Neural progenitor cell (in vitro differentiated cells): ENCODE results near the gene HSD17B10.

ENCODE experiments used
- CTCF ChIP-seq: fragments of 200-600 bp; sonication (generic); IDR thresholded peaks from 2 replicates; pipeline ENCODE4 v1.5.1; 2017; ENCODE audit warnings: antibody characterized with exemption, mild to moderate bottlenecking
- EZH2 ChIP-seq: fragments of 200-600 bp; sonication (generic); IDR thresholded peaks from 2 replicates; pipeline ENCODE4 v1.6.1; 2017; ENCODE audit warnings: antibody characterized with exemption, mild to moderate bottlenecking, moderate library complexity
- EZH2phosphoT487 ChIP-seq: fragments of 200-600 bp; sonication (generic); IDR thresholded peaks from 2 replicates; pipeline ENCODE4 v1.6.1; 2017; ENCODE audit warnings: antibody characterized with exemption

DNA sequence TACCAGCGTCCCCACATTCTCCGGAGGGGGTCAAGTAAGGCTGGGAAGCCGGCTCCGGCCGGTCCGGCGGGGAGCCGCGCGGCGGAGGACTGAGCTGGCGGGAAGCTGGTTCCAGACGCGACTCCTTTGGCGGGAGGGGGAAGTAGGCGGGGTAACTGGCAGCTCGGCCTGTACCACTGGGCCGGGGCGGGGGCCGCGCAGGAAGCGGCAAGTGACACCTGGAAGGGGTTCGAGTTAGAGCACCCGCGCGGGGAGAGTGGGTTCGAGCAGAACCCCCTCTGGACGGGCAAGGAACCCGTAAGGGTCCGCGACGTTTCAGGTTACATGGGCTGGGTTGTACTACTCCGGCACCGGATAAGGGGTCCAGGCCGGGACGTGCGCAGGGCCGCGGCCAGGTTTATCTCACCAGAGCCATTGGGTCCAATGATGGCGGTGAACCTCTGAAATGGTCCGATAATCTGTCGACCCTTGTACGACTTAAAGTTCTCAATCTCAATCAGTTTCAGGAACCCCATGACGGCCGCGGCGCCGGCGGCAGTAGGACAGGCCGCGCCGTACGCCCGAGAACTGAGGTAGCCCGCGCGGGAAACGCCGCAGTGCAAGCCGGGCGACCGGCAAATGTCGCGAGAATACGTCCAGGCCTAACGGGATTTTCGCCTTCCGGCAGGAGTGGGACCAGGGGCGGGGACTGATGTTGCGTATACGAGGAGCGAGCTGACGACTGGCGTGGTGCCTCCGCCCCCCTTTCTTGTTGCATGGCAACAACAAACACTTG lies 11.9 kb downstream of the HSD17B10 start, which contains the start of gene SMC1A:
- TF ChIP-seq EZH2 = no peak
- TF ChIP-seq CTCF = no peak
- TF ChIP-seq EZH2phosphoT487 = no peak
